Left ventricle myocardium inferior (tissue), 1 donor: ENCODE measurements around the gene CAMKK1. TPM values are rescaled to one million over a fixed set of nuclear protein-coding genes. Genes with fewer than 3 reads are reported as not detected.
A peak's percentile ranks its signal among the peaks of the same experiment; 100 is the strongest.

Experiments used
- DNase-seq: peaks from one replicate; pipeline ENCODE4 v3.0.0-alpha.2; 2020
- H3K27ac ChIP-seq: fragments of 200-600 bp; replicated peaks from 2 replicates; pipeline ENCODE4 v1.8.0; 2021
- H3K27me3 ChIP-seq: fragments of 200-600 bp; 2 replicates; pipeline ENCODE4 v1.8.0; 2021; ENCODE audit warnings: low read depth
- H3K36me3 ChIP-seq: fragments of 200-600 bp; 2 replicates; pipeline ENCODE4 v1.8.0; 2021
- H3K4me1 ChIP-seq: fragments of 200-600 bp; 2 replicates; pipeline ENCODE4 v1.8.0; 2021
- H3K4me3 ChIP-seq: fragments of 200-600 bp; 2 replicates; pipeline ENCODE4 v1.8.0; 2021; ENCODE audit warnings: mild to moderate bottlenecking, moderate library complexity
- H3K9me3 ChIP-seq: fragments of 200-600 bp; replicated peaks from 2 replicates; pipeline ENCODE4 v1.8.0; 2021
- intact Hi-C: fragments of 100-400 bp; cut with micrococcal nuclease; formaldehyde crosslinking; loops from one replicate; pipeline ENCODE4 v1.11.0; 2022
- total RNA-seq: library from RNA; stranded (reverse); fragmentation: NEBNext Ultra II Directional; extraction: Animal tissue kit (Norgen Biotek cat#: 25700); gene quantifications from one replicate; pipeline ENCODE4 v1.2.1, GENCODE V29; 2021
- TF ChIP-seq, protein P1 (sequence below): fragments of 200-600 bp; IDR thresholded peaks from 2 replicates; pipeline ENCODE4 v1.8.0; 2021; ENCODE audit warnings: antibody characterized with exemption, mild to moderate bottlenecking, borderline replicate concordance
- donor health status: DM: no; HTN: yes; CAD: no; lungs with severe emphysema.

Gene CAMKK1
- total RNA-seq, 1 donor from 2014 or later: 5.5 TPM

DNA sequence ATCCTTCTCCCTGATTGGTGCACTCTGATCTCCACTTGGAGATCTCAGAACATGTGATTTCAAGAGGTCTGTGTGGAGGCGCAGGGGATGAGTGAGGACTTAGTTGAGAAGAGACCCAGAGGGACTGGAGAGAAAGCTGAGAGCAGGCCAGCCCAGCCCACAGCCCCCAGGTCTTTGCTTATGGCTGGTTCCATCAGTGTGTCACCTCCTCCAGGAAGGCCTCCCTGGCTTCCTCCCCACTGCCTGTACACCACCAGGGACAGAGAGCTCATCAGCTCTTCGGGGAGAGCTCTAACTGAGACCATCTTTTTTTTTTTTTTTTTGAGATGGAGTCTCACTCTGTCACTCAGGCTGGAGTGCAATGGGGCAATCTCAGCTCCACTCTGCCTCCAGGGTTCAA, 20.0 kb upstream of the CAMKK1 start:
- no peaks in the 10 kb centered on the region for H3K9me3 ChIP-seq
- no peaks in the 10 kb centered on the region for H3K27me3 ChIP-seq
- no peak overlapping the region for H3K4me3 ChIP-seq
- H3K4me1 ChIP-seq: peaks cover 28% of the 10 kb centered on the region
- H3K36me3 ChIP-seq: no peaks in the 10 kb centered on the region
- no peak for DNase-seq
- no peak overlapping the region for H3K27ac ChIP-seq
- intact Hi-C loops: no loop called here
- TF ChIP-seq, protein P1, sequence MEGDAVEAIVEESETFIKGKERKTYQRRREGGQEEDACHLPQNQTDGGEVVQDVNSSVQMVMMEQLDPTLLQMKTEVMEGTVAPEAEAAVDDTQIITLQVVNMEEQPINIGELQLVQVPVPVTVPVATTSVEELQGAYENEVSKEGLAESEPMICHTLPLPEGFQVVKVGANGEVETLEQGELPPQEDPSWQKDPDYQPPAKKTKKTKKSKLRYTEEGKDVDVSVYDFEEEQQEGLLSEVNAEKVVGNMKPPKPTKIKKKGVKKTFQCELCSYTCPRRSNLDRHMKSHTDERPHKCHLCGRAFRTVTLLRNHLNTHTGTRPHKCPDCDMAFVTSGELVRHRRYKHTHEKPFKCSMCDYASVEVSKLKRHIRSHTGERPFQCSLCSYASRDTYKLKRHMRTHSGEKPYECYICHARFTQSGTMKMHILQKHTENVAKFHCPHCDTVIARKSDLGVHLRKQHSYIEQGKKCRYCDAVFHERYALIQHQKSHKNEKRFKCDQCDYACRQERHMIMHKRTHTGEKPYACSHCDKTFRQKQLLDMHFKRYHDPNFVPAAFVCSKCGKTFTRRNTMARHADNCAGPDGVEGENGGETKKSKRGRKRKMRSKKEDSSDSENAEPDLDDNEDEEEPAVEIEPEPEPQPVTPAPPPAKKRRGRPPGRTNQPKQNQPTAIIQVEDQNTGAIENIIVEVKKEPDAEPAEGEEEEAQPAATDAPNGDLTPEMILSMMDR: no peak

DNA sequence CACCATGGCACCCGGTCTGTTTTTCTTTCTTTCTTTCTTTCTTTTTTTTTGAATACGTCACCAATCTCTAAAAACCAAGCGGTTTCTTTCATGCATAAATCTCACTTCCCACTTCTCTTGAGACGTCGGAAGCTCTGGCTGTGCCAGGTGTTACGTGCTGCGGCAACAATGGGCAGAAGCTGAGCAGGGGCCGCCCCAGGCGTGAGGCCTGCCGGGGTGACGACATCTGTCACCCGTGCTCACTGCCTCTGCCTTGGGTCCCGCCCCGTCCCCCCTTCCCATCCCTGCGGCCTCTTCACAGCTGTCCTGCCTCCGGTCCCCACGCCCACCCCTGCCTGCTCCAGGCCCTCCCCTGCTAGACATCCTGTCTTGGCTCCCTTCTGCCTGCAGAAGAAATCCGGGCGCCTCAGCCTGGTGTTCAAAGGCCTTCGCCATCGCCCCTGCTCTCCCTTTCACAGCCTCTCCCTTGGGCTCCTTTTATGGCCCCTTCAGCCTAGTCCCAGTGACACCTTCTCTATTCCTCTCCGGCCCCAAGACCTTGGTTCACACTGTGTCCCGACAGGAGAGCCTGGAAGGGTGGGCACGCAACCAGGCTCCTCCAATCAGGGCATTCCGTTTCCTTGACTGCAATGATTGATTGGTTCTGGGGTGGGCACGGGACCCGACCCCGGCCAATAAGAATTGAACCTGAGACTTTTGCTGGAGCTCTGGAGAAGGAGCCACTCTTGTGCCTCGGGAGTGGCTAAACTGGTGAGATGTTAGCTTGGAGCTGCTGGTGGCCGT, 18.6 kb upstream of the CAMKK1 start:
- peaks cover 16% of the 10 kb centered on the region for H3K4me1 ChIP-seq
- H3K36me3 ChIP-seq: no peaks in the 10 kb centered on the region
- intact Hi-C loops: no loop called here
- TF ChIP-seq, protein P1: no peak
- no peak for DNase-seq
- no peaks in the 10 kb centered on the region for H3K27me3 ChIP-seq
- H3K9me3 ChIP-seq: no peaks in the 10 kb centered on the region
- no peak overlapping the region for H3K27ac ChIP-seq
- H3K4me3 ChIP-seq: no peak overlapping the region

DNA sequence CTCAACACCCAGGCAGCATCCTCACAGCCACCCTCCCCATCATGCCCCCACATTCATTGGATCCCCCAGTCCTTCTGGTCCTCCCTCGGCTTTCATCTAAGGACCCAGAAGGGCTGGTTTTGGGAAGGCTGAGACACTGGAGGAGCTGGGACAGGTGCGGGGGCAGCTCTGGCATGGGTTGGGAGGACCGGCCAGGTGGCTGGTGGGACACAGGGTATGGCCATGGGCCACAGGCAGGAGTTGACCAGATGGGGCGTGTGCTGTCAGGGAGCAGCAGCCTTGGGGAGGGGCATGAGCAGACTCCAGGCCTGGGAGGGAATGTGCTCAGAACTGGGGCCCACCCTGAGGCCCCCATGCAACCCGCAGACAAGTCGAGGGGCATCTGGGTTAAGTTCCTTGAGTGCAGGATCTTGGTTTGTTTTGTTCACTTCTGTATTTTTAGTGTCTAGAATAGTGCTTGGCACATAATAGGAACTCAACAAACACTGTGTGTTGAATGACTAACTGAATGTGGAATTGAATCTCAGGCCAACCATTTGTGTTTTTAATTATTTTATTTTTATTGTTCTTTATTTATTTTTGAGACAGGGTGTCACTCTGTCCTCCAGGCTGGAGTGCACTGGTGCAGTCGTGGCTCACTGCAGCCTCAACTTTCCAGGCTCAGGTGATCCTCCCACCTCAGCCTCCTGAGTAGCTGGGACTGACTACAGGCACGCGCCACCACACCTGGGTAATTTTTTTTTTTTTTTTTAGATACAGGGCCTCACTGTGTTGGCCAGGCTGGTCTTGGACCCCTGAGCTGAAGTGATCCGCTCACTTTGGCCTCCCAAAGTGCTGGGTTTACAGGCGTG, 17.8 kb upstream of the CAMKK1 start:
- intact Hi-C loops: no loop called here
- H3K9me3 ChIP-seq: no peaks in the 10 kb centered on the region
- no peaks in the 10 kb centered on the region for H3K36me3 ChIP-seq
- H3K27me3 ChIP-seq: no peaks in the 10 kb centered on the region
- H3K4me1 ChIP-seq: peaks cover 9% of the 10 kb centered on the region
- DNase-seq: no peak
- H3K4me3 ChIP-seq: no peak overlapping the region
- TF ChIP-seq, protein P1: no peak
- no peak overlapping the region for H3K27ac ChIP-seq

DNA sequence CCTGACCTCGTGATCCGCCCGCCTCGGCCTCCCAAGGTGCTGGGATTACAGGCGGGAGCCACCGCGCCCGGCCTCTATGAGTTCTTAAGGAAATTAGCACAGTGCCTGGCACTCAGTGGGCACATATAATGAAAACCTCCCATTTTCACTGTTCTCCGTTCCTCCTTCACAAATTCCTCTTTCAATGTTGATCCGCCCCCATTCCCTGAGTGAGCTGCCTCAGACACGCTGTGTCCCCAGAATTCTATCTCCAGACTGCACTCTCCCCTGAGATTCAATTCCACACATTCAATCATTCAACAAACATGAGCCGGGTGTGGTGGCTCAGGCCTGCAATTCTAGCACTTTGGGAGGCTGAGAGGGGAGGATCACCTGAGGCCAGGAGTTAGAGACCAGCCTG, 16.4 kb upstream of the CAMKK1 start:
- DNase-seq: no peak
- H3K36me3 ChIP-seq: no peaks in the 10 kb centered on the region
- peaks cover 9% of the 10 kb centered on the region for H3K4me1 ChIP-seq
- TF ChIP-seq, protein P1: no peak
- intact Hi-C loops: no loop called here
- H3K4me3 ChIP-seq: no peak overlapping the region
- no peaks in the 10 kb centered on the region for H3K27me3 ChIP-seq
- no peaks in the 10 kb centered on the region for H3K9me3 ChIP-seq
- H3K27ac ChIP-seq: no peak overlapping the region

DNA sequence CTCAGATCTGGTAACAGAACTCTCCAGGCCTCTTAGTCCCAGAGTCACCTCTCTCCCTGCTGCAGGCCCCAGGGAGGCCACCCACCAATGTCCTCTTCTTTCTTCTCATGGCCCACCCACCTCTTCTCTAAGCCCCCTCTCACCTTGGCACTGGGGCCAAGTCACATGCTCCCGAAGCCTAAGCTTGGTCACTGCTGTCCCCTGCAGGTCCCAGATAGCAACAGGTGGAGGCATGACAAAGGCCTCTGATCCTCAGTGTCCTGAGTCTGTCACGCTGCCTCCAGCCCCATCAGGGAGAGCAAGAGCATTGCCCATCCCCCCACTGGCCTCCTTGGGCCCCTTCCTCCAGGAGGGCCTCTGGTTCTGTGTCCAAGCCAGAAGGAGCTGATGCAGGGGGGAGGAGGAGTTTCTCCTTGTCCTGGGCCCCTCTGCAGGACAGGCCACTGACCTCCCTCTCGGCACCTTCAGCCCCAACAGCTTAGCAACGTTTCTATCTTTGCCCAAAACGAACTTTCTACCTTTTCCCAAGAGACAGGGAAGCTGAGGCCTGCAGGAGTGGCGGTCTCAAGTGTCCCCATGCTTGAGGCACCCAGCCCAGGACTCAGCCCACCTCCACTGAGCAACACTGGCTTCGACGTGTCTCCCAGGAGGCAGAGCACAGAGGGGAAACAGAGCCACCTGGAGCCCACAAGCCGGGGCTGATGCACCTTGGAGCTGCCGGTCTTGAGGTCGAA, 14.8 kb upstream of the CAMKK1 start:
- no peaks in the 10 kb centered on the region for H3K9me3 ChIP-seq
- H3K4me3 ChIP-seq: no peak overlapping the region
- H3K36me3 ChIP-seq: no peaks in the 10 kb centered on the region
- H3K4me1 ChIP-seq: no peaks in the 10 kb centered on the region
- H3K27me3 ChIP-seq: no peaks in the 10 kb centered on the region
- intact Hi-C loops: no loop called here
- no peak overlapping the region for H3K27ac ChIP-seq
- TF ChIP-seq, protein P1: peak; percentile 46
- no peak for DNase-seq
